H1 (cell line): Measurements from ENCODE around the gene RUFY4. TPM values are rescaled to one million over a fixed set of nuclear protein-coding genes. Genes with fewer than 3 reads are reported as not detected.
A peak's percentile ranks its signal among the peaks of the same experiment; 100 is the strongest.

Experiments
- CTCF ChIA-PET: fragments of 300-600 bp; sonication (Branson Sonifier 250); formaldehyde crosslinking; loops from one replicate; lab custom pipeline; 2021; ENCODE audit not compliant: partially characterized antibody; lab: Charles Lee
- POLR2A ChIA-PET: fragments of 300-600 bp; sonication (Branson Sonifier 250); formaldehyde crosslinking; loops from one replicate; lab custom pipeline; 2021; ENCODE audit warnings: inconsistent platforms; ENCODE audit not compliant: partially characterized antibody; lab: Charles Lee
- DNase-seq, 2 experiments: peaks; one replicate each; pipeline versions ENCODE4 v3.0.0 to v3.0.0-alpha.2; 2010 to 2022; ENCODE audit warnings: low spot score in 2 of 2, low read depth in 1 of 2, mixed read lengths in 1 of 2
- FAIRE-seq: peaks from 2 replicates; lab custom pipeline; 2011; peaks lifted over from hg19 to GRCh38; lab: Jason Lieb, UNC
- H2AFZ ChIP-seq: 2 replicates; pipeline ENCODE4 v1.8.1; 2012; ENCODE audit warnings: low read length, inconsistent platforms
- H2AK5ac ChIP-seq: 2 replicates; pipeline ENCODE4 v1.6.1; 2013; ENCODE audit warnings: low read depth, low read length
- H2BK120ac ChIP-seq: replicated peaks from 2 replicates; pipeline ENCODE3; 2013; ENCODE audit warnings: low read depth, low read length, inconsistent platforms
- H2BK12ac ChIP-seq: 2 replicates; pipeline ENCODE4 v1.6.1; 2013; ENCODE audit warnings: low read depth, low read length
- H2BK15ac ChIP-seq: 2 replicates; pipeline ENCODE4 v1.6.1; 2013; ENCODE audit warnings: low read length
- H2BK20ac ChIP-seq: 2 replicates; pipeline ENCODE4 v1.6.1; 2013; ENCODE audit warnings: low read length
- H2BK5ac ChIP-seq: 2 replicates; pipeline ENCODE4 v1.6.1; 2013; ENCODE audit warnings: low read depth, low read length
- H3K14ac ChIP-seq: 2 replicates; pipeline ENCODE4 v1.6.1; 2013; ENCODE audit warnings: inconsistent platforms; ENCODE audit not compliant: insufficient read length
- H3K18ac ChIP-seq: 2 replicates; pipeline ENCODE4 v1.6.1; 2013; ENCODE audit warnings: low read length; ENCODE audit errors: extremely low read depth
- H3K23ac ChIP-seq: 2 replicates; pipeline ENCODE4 v1.6.1; 2013; ENCODE audit warnings: inconsistent platforms; ENCODE audit not compliant: insufficient read length
- H3K23me2 ChIP-seq: 2 replicates; pipeline ENCODE4 v1.6.1; 2013; ENCODE audit warnings: low read depth, low read length
- H3K27ac ChIP-seq: 2 replicates; pipeline ENCODE4 v1.6.1; 2011; ENCODE audit warnings: low read depth, low read length, inconsistent platforms
- H3K27me3 ChIP-seq, 4 experiments: replicated peaks in 1 of 4; 1 replicate in 1 of 4; 2 replicates in 3 of 4; pipeline versions ENCODE4 v1.6.1 to v1.8.1; 2011 to 2013; ENCODE audit warnings: low read length in 3 of 4, mild to moderate bottlenecking in 3 of 4, inconsistent platforms in 2 of 4, mixed read lengths in 2 of 4, moderate library complexity in 1 of 4; ENCODE audit not compliant: control insufficient read depth in 3 of 4, insufficient read depth in 3 of 4; ENCODE audit errors: extremely low read depth in 1 of 4
- H3K36me3 ChIP-seq, 4 experiments: 2 replicates each; pipeline versions ENCODE4 v1.6.1 to v1.8.1; 2011 to 2013; ENCODE audit warnings: mild to moderate bottlenecking in 4 of 4, low read length in 3 of 4, moderate library complexity in 2 of 4, control low read depth in 1 of 4, inconsistent platforms in 1 of 4; ENCODE audit not compliant: insufficient read depth in 4 of 4, control insufficient read depth in 2 of 4
- H3K4ac ChIP-seq: replicated peaks from 2 replicates; pipeline ENCODE3; 2013; ENCODE audit warnings: low read length, low read depth, mixed read lengths, inconsistent platforms; ENCODE audit not compliant: insufficient read length
- H3K4me1 ChIP-seq, 4 experiments: replicated peaks in 1 of 4; 1 replicate in 1 of 4; 2 replicates in 3 of 4; pipeline versions ENCODE4 v1.6.1 to v1.8.1; 2011 to 2013; ENCODE audit warnings: low read length in 3 of 4, inconsistent platforms in 2 of 4, mixed read lengths in 1 of 4; ENCODE audit not compliant: insufficient read depth in 4 of 4, control insufficient read depth in 3 of 4
- H3K4me2 ChIP-seq, 2 experiments: 2 replicates each; pipeline versions ENCODE4 v1.6.1 to v1.8.1; 2011 to 2013; ENCODE audit warnings: low read depth in 2 of 2, low read length in 2 of 2, control low read depth in 1 of 2, inconsistent platforms in 1 of 2, mild to moderate bottlenecking in 1 of 2; ENCODE audit not compliant: insufficient read depth in 1 of 2
- H3K4me3 ChIP-seq, 4 experiments: fragments of 200-600, 300-600 bp in 1 of 4; sonication (generic), shearing (Covaris generic), sonication (Bioruptor Twin) in 1 of 4; 2 replicates each; pipeline versions ENCODE4 v1.5.1 to v1.8.1; 2011 to 2016; ENCODE audit warnings: low read length in 4 of 4, low read depth in 3 of 4, control low read depth in 2 of 4, inconsistent platforms in 2 of 4, mild to moderate bottlenecking in 2 of 4, mixed read lengths in 1 of 4, moderate library complexity in 1 of 4; ENCODE audit not compliant: insufficient read depth in 2 of 4; ENCODE audit errors: extremely low read depth in 1 of 4
- H3K56ac ChIP-seq: replicated peaks from 2 replicates; pipeline ENCODE3; 2013; ENCODE audit warnings: low read depth, mild to moderate bottlenecking, mixed read lengths, low read length, inconsistent platforms; ENCODE audit not compliant: insufficient read length
- H3K79me1 ChIP-seq: 2 replicates; pipeline ENCODE4 v1.6.1; 2013; ENCODE audit warnings: low read depth, low read length, control low read depth
- H3K79me2 ChIP-seq, 2 experiments: 2 replicates each; pipeline versions ENCODE4 v1.6.1 to v1.8.1; 2012 to 2013; ENCODE audit warnings: low read length in 2 of 2, mild to moderate bottlenecking in 2 of 2, inconsistent platforms in 1 of 2; ENCODE audit not compliant: insufficient read depth in 2 of 2, control insufficient read depth in 1 of 2
- H3K9ac ChIP-seq, 4 experiments: replicated peaks in 1 of 4; 1 replicate in 1 of 4; 2 replicates in 3 of 4; pipeline versions ENCODE4 v1.6.1 to v1.8.1; 2011 to 2013; ENCODE audit warnings: low read depth in 3 of 4, low read length in 3 of 4, control low read depth in 2 of 4, mild to moderate bottlenecking in 2 of 4, moderate library complexity in 2 of 4, inconsistent platforms in 1 of 4; ENCODE audit errors: extremely low read depth in 1 of 4
- H3K9me3 ChIP-seq, 2 experiments: 2 replicates each; pipeline versions ENCODE4 v1.6.1 to v1.8.1; 2012 to 2013; ENCODE audit warnings: mild to moderate bottlenecking in 2 of 2, moderate library complexity in 2 of 2, control low read depth in 1 of 2, inconsistent platforms in 1 of 2, low read depth in 1 of 2, low read length in 1 of 2, mixed read lengths in 1 of 2; ENCODE audit not compliant: insufficient read depth in 2 of 2
- H4K20me1 ChIP-seq, 2 experiments: replicated peaks in 1 of 2; 2 replicates each; pipeline versions ENCODE3 to v1.8.1; 2011 to 2013; ENCODE audit warnings: inconsistent platforms in 2 of 2, low read length in 2 of 2, mild to moderate bottlenecking in 1 of 2; ENCODE audit not compliant: insufficient read depth in 2 of 2, control insufficient read depth in 1 of 2
- H4K5ac ChIP-seq: 2 replicates; pipeline ENCODE4 v1.6.1; 2013; ENCODE audit warnings: low read length, low read depth, mixed read lengths, inconsistent platforms; ENCODE audit not compliant: insufficient read length
- H4K8ac ChIP-seq: 2 replicates; pipeline ENCODE4 v1.8.0; 2013; ENCODE audit warnings: mild to moderate bottlenecking, moderate library complexity, low read length, inconsistent platforms; ENCODE audit not compliant: insufficient read depth; ENCODE audit errors: extremely low read depth
- H4K91ac ChIP-seq: replicated peaks from 2 replicates; pipeline ENCODE3; 2013; ENCODE audit warnings: low read length, mixed read lengths, inconsistent platforms; ENCODE audit not compliant: insufficient read length
- ASH2L ChIP-seq: fragments of 200-600, 300-600 bp; sonication (generic); IDR thresholded peaks from one replicate; pipeline ENCODE4 v1.7.1; 2017; ENCODE audit warnings: low read length
- BACH1 ChIP-seq: IDR thresholded peaks from 2 replicates; pipeline ENCODE4 v1.6.1; 2012; ENCODE audit warnings: low read length, improper control_type of control experiment
- BRCA1 ChIP-seq: IDR thresholded peaks from 2 replicates; pipeline ENCODE4 v1.6.1; 2012; ENCODE audit warnings: low read depth, low read length, improper control_type of control experiment
- FOSL1 ChIP-seq: IDR thresholded peaks from 2 replicates; pipeline ENCODE4 v1.6.1; 2011; ENCODE audit warnings: mild to moderate bottlenecking, low read depth, low read length, moderate library complexity; ENCODE audit not compliant: insufficient read depth
- HDAC6 ChIP-seq: IDR thresholded peaks from one replicate; pipeline ENCODE4 v1.7.1; 2012; ENCODE audit warnings: low read depth, mild to moderate bottlenecking, inconsistent platforms, low read length, moderate library complexity
- KDM5A ChIP-seq: fragments of 200-600 bp; IDR thresholded peaks from 2 replicates; pipeline ENCODE4 v1.7.1; 2012; ENCODE audit warnings: mild to moderate bottlenecking, low read length, inconsistent platforms, mixed read lengths
- NANOG ChIP-seq: IDR thresholded peaks from 2 replicates; pipeline ENCODE4 v1.6.1; 2011; ENCODE audit warnings: low read length, low read depth, mild to moderate bottlenecking, inconsistent platforms; ENCODE audit not compliant: insufficient read depth, poor library complexity, severe bottlenecking
- RAD21 ChIP-seq, 2 experiments: IDR thresholded peaks in 1 of 2; conservative IDR thresholded peaks in 1 of 2; 2 replicates each; pipeline ENCODE4 v1.6.1; 2011; ENCODE audit warnings: low read depth in 2 of 2, low read length in 2 of 2, improper control_type of control experiment in 1 of 2, inconsistent platforms in 1 of 2, mild to moderate bottlenecking in 1 of 2, moderate library complexity in 1 of 2
- RNF2 ChIP-seq: fragments of 200-900, 300-1000 bp; sonication (generic); IDR thresholded peaks from 2 replicates; pipeline ENCODE4 v1.7.1; 2016; ENCODE audit warnings: borderline replicate concordance, low read depth, mild to moderate bottlenecking, antibody characterized with exemption, low read length; ENCODE audit not compliant: poor library complexity, severe bottlenecking; ENCODE audit errors: missing control alignments
- RXRA ChIP-seq: IDR thresholded peaks from 2 replicates; pipeline ENCODE4 v1.6.1; 2011; ENCODE audit warnings: low read depth, mild to moderate bottlenecking, low read length, moderate library complexity; ENCODE audit not compliant: insufficient read depth
- TAF7 ChIP-seq: optimal IDR thresholded peaks from 2 replicates; pipeline ENCODE3; 2011; ENCODE audit warnings: low read depth, mild to moderate bottlenecking, inconsistent platforms, low read length, moderate library complexity, borderline replicate concordance
- WGBS, 2 experiments: shearing (Covaris generic) in 1 of 2; methylation state at CpG; one replicate each; pipeline versions ENCODE4 v1.1.6 to v1.1.7; 2013 to 2015; ENCODE audit warnings: low lambda C conversion rate in 2 of 2, mixed read lengths in 2 of 2, inconsistent platforms in 1 of 2, low coverage in 1 of 2, missing lambda C conversion rate in 1 of 2; ENCODE audit not compliant: insufficient replicate concordance in 2 of 2, insufficient coverage in 1 of 2, insufficient read length in 1 of 2; ENCODE audit errors: extremely low coverage in 1 of 2, missing lambda C conversion rate in 1 of 2; 5-methylcytosine and 5-hydroxymethylcytosine counted together
- polyA plus RNA-seq, 7 experiments: library from polyadenylated mRNA; depleted of rRNA in 3 of 7; stranded (reverse) in 5 of 7; unstranded in 2 of 7; fragments of >200 nt in 5 of 7; fragments of 200-250 nt in 2 of 7; gene quantifications; 1 replicate in 5 of 7; 2 replicates in 1 of 7; 4 replicates in 1 of 7; pipeline versions ENCODE4 v1.2.1 to v1.2.3, GENCODE V29; 2011 to 2013; ENCODE audit warnings: missing spikeins in 2 of 7, mixed read lengths in 2 of 7
- total RNA-seq: library from RNA; stranded (reverse); fragmentation: NEBNext Ultra II Directional; extraction: Animal tissue kit (Norgen Biotek cat#: 25700); gene quantifications from 2 replicates; pipeline ENCODE4 v1.2.1, GENCODE V29; 2021

Gene RUFY4
- total and polyA plus RNA-seq, 2 of the 8 experiments (the other 6 are each of a cell fraction or from before 2014, with no cell fraction given): 0.32 to 0.38 TPM

DNA sequence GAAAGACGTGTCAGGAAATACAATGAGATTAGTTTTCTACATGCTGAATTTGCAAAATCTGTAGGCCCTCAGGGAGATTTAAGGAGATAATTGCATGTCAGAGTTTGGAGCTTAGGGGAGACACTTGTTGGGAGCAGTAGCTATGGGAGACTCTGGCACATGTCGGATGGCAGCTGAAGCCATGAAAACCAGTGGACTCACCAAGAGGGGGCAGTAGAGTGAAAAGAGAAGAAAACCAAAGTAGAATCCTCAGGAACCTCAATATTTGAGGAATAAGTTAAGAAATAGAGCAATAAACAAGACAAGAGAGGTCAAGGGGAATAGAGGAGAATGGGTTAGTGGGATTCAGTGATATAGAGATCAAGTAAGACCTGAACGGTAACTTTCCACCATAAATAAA, 24.8 kb downstream of the RUFY4 start:
- 80% methylated on average over 3 of the region's 3 CpGs; no CpG with 5 or more reads in 1 of the 2 experiments for WGBS, 2 experiments
- no peaks in the 10 kb centered on the region for H3K79me2 ChIP-seq
- H3K4me2 ChIP-seq: no peak overlapping the region
- H3K27ac ChIP-seq: no peak overlapping the region
- no peak overlapping the region for H2BK5ac ChIP-seq
- H2BK120ac ChIP-seq: no peak overlapping the region
- H3K23me2 ChIP-seq: no peaks in the 10 kb centered on the region; the same call in 1 of the 2 replicates
- H3K4me1 ChIP-seq: no peaks in the 10 kb centered on the region
- H3K9me3 ChIP-seq: no peaks in the 10 kb centered on the region
- H3K14ac ChIP-seq: no peak overlapping the region
- H2AK5ac ChIP-seq: no peak overlapping the region
- no peak overlapping the region for H2BK12ac ChIP-seq
- H3K36me3 ChIP-seq: no peaks in the 10 kb centered on the region
- H3K56ac ChIP-seq: no peak overlapping the region
- no peak overlapping the region for H2AFZ ChIP-seq
- no peak overlapping the region for H3K4me3 ChIP-seq
- no peaks in the 10 kb centered on the region for H3K79me1 ChIP-seq
- H2BK20ac ChIP-seq: no peak overlapping the region
- DNase-seq (no peak), FAIRE-seq (no peak)
- no peak overlapping the region for H4K8ac ChIP-seq
- H3K9ac ChIP-seq: no peak overlapping the region
- no peak overlapping the region for H3K23ac ChIP-seq
- H4K5ac ChIP-seq: no peak overlapping the region
- no peaks in the 10 kb centered on the region for H4K20me1 ChIP-seq
- no peak overlapping the region for H2BK15ac ChIP-seq
- H4K91ac ChIP-seq: no peak overlapping the region
- no peak overlapping the region for H3K4ac ChIP-seq
- ChIA-PET CTCF (interaction anchor here (0.6 to 2.0 kb wide), 20 partner anchors 8 to 307 kb away, joined by 3 to 8 read pairs (median 4); partner anchors contain the start of gene CXCR1), POLR2A (interaction anchor here (0.8 kb wide), 1 partner anchor 499 kb away, joined by 3 read pairs; no protein-coding TSS in a partner anchor)
- H3K27me3 ChIP-seq: no peaks in the 10 kb centered on the region
- no peak overlapping the region for H3K18ac ChIP-seq
- TF ChIP-seq HDAC6: no peak
- TF ChIP-seq ASH2L: no peak
- no peak for TF ChIP-seq RXRA
- no peak for TF ChIP-seq KDM5A
- no peak for TF ChIP-seq BACH1
- TF ChIP-seq BRCA1: no peak
- TF ChIP-seq NANOG: no peak
- TF ChIP-seq FOSL1: no peak
- no peak for TF ChIP-seq TAF7
- TF ChIP-seq RNF2: no peak
- TF ChIP-seq RAD21 (IDR thresholded peaks at IDR 0.05 in 1 of 2, conservative IDR thresholded peaks at IDR 0.05 in 1 of 2; ENCODE audit: low read depth in 2 of 2, low read length in 2 of 2): peak; percentile 36 to 50; a peak in 3 of 4 replicates
